Panc1 (cell line): Measurements from ENCODE around the gene TBXAS1. TPM values are rescaled to one million over a fixed set of nuclear protein-coding genes. Genes with fewer than 3 reads are reported as not detected.

ENCODE experiments used
- ATAC-seq: fragments of 200-7000 bp; cut with Tn5 transposase; 2 replicates; pipeline ENCODE4 v1.9.1; 2020; ENCODE audit warnings: mild to moderate bottlenecking, moderate library complexity
- BruUV-seq: library from RNA; stranded (reverse); fragments of 400-500 nt; replicated peaks from 2 replicates; lab custom pipeline; 2021; lab: Mats Ljungman, UMichigan
- CTCF ChIA-PET: fragments of 300-600 bp; sonication (Branson Sonifier 250); formaldehyde crosslinking; loops from one replicate; lab custom pipeline; 2022; ENCODE audit warnings: antibody characterized with exemption; lab: Charles Lee
- POLR2A ChIA-PET: fragments of 300-600 bp; sonication (Branson Sonifier 250); formaldehyde crosslinking; loops from one replicate; lab custom pipeline; 2022; ENCODE audit warnings: antibody characterized with exemption; lab: Charles Lee
- DNase-seq: peaks from one replicate; pipeline ENCODE4 v3.0.0-alpha.2; 2010; ENCODE audit warnings: low read depth, low spot score
- H3K27ac ChIP-seq: 2 replicates; pipeline ENCODE4 v1.5.1; 2011; ENCODE audit warnings: mild to moderate bottlenecking, low read length, inconsistent platforms
- H3K27me3 ChIP-seq: fragments of 200-500 bp; sonication (Bioruptor generic); 2 replicates; pipeline ENCODE4 v1.6.0; 2014; ENCODE audit warnings: low read length, inconsistent platforms; ENCODE audit not compliant: control insufficient read depth, insufficient read depth
- H3K36me3 ChIP-seq: fragments of 200-500 bp; sonication (Bioruptor generic); 2 replicates; pipeline ENCODE4 v1.5.1; 2014; ENCODE audit warnings: inconsistent platforms, mild to moderate bottlenecking, low read length, moderate library complexity; ENCODE audit not compliant: control insufficient read depth, insufficient read depth
- H3K4me1 ChIP-seq: 2 replicates; pipeline ENCODE4 v1.5.1; 2011; ENCODE audit warnings: inconsistent platforms, mild to moderate bottlenecking, low read length, moderate library complexity; ENCODE audit not compliant: control insufficient read depth, insufficient read depth
- H3K4me3 ChIP-seq, 2 experiments: 2 replicates each; pipeline ENCODE4 v1.5.1; 2011 to 2012; ENCODE audit warnings: low read depth in 2 of 2, low read length in 2 of 2, mild to moderate bottlenecking in 2 of 2, inconsistent platforms in 1 of 2, moderate library complexity in 1 of 2
- H3K9me3 ChIP-seq: fragments of 200-500 bp; sonication (Bioruptor generic); 2 replicates; pipeline ENCODE4 v1.5.1; 2014; ENCODE audit warnings: low read depth, mild to moderate bottlenecking, inconsistent platforms, low read length, moderate library complexity; ENCODE audit not compliant: control insufficient read depth, insufficient read depth
- POLR2AphosphoS5 ChIP-seq: IDR thresholded peaks from 2 replicates; pipeline ENCODE4 v1.6.1; 2012; ENCODE audit warnings: mild to moderate bottlenecking, low read depth, low read length, moderate library complexity
- SIN3A ChIP-seq: IDR thresholded peaks from 2 replicates; pipeline ENCODE4 v1.6.1; 2012; ENCODE audit warnings: low read depth, mild to moderate bottlenecking, low read length, moderate library complexity, borderline replicate concordance; ENCODE audit not compliant: insufficient read depth
- TCF7L2 ChIP-seq: IDR thresholded peaks from 2 replicates; pipeline ENCODE4 v1.6.1; 2011; ENCODE audit warnings: mild to moderate bottlenecking, low read depth, low read length, inconsistent platforms
- in situ Hi-C: cut with HindIII; loops from 2 replicates; pipeline ENCODE4 v1.10.0; 2016; ENCODE audit warnings: low sequenced_read_pairs, low pct_unique_long_range_greater_than_20kb
- intact Hi-C: fragments of 100-400 bp; cut with micrococcal nuclease; formaldehyde crosslinking; loops from one replicate; pipeline ENCODE4 v1.10.0; 2022; ENCODE audit not compliant: unreplicated experiment
- total RNA-seq: library from RNA; stranded (reverse); gene quantifications from one replicate; pipeline ENCODE4 v1.2.1, GENCODE V29; 2021; ENCODE audit not compliant: unreplicated experiment
- TF ChIP-seq, protein P1 (sequence below): fragments of 450-650 bp; IDR thresholded peaks from 2 replicates; pipeline ENCODE4 v1.5.1; 2017; ENCODE audit warnings: mild to moderate bottlenecking
- TF ChIP-seq, protein P2 (sequence below), 2 experiments: IDR thresholded peaks; 2 replicates each; pipeline ENCODE4 v1.6.1; 2011 to 2012; ENCODE audit warnings: low read depth in 2 of 2, control low read depth in 1 of 2, low read length in 1 of 2, mild to moderate bottlenecking in 1 of 2, moderate library complexity in 1 of 2; ENCODE audit not compliant: insufficient read depth in 1 of 2

TBXAS1 gene
- total RNA-seq, 1 experiment from 2014 or later = 4.4 TPM

DNA sequence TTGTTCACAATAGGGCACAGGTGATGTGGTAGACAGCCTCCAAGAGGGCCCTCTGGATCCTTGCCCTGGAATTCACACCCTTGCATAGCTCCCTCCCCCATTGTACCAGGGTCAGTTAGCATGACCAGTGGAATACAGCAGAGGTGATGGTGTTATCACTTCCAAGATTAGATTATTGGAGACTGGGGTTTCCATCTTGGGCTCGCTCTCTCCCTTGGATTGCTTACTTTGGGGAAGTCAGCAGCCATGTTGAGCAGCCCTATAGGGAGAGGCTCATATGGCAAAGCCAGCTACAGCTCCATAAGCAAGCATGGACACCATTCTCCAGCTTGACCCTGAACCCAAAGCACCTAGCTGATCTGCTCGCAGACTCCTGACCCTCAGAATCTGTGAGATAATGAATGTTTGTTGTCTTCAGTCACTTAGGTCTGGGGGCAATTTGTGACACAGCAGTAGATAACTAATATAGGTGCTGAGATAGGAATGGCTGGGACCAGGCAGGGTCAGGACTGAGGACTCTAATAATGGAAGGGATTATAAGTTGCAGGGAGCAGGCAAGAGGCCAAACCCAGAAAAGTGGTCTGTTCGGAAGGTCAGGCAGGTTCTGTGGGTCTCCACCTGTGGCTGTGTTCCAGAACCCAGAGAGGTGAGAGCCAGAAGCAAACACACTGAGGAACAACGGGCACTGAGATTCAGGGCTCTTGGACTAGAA is 22.9 kb downstream of the TBXAS1 start:
- TF ChIP-seq, protein P1, sequence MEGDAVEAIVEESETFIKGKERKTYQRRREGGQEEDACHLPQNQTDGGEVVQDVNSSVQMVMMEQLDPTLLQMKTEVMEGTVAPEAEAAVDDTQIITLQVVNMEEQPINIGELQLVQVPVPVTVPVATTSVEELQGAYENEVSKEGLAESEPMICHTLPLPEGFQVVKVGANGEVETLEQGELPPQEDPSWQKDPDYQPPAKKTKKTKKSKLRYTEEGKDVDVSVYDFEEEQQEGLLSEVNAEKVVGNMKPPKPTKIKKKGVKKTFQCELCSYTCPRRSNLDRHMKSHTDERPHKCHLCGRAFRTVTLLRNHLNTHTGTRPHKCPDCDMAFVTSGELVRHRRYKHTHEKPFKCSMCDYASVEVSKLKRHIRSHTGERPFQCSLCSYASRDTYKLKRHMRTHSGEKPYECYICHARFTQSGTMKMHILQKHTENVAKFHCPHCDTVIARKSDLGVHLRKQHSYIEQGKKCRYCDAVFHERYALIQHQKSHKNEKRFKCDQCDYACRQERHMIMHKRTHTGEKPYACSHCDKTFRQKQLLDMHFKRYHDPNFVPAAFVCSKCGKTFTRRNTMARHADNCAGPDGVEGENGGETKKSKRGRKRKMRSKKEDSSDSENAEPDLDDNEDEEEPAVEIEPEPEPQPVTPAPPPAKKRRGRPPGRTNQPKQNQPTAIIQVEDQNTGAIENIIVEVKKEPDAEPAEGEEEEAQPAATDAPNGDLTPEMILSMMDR = no peak
- TF ChIP-seq, protein P2, sequence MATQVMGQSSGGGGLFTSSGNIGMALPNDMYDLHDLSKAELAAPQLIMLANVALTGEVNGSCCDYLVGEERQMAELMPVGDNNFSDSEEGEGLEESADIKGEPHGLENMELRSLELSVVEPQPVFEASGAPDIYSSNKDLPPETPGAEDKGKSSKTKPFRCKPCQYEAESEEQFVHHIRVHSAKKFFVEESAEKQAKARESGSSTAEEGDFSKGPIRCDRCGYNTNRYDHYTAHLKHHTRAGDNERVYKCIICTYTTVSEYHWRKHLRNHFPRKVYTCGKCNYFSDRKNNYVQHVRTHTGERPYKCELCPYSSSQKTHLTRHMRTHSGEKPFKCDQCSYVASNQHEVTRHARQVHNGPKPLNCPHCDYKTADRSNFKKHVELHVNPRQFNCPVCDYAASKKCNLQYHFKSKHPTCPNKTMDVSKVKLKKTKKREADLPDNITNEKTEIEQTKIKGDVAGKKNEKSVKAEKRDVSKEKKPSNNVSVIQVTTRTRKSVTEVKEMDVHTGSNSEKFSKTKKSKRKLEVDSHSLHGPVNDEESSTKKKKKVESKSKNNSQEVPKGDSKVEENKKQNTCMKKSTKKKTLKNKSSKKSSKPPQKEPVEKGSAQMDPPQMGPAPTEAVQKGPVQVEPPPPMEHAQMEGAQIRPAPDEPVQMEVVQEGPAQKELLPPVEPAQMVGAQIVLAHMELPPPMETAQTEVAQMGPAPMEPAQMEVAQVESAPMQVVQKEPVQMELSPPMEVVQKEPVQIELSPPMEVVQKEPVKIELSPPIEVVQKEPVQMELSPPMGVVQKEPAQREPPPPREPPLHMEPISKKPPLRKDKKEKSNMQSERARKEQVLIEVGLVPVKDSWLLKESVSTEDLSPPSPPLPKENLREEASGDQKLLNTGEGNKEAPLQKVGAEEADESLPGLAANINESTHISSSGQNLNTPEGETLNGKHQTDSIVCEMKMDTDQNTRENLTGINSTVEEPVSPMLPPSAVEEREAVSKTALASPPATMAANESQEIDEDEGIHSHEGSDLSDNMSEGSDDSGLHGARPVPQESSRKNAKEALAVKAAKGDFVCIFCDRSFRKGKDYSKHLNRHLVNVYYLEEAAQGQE (IDR thresholded peaks at IDR 0.05; ENCODE audit: insufficient read depth in 1 of 2, low read depth in 2 of 2, low read length in 1 of 2) = no peak
- TF ChIP-seq SIN3A (no peak), TCF7L2 (no peak), POLR2AphosphoS5 (no peak)
- no peak overlapping the region for H3K27ac ChIP-seq
- intact Hi-C loops (no loop called here), in situ Hi-C loops (no loop called here)
- H3K9me3 ChIP-seq = no peaks in the 10 kb centered on the region
- no TSS peak for BruUV-seq
- DNase-seq (no peak), ATAC-seq (no peak)
- no peaks in the 10 kb centered on the region for H3K36me3 ChIP-seq
- POLR2A ChIA-PET = interaction anchor here (0.6 kb wide), 1 partner anchor 58 kb away, joined by 3 read pairs; no protein-coding TSS in a partner anchor
- no peak overlapping the region for H3K4me3 ChIP-seq
- CTCF ChIA-PET = no interaction called here
- no peaks in the 10 kb centered on the region for H3K4me1 ChIP-seq
- H3K27me3 ChIP-seq = no peaks in the 10 kb centered on the region

DNA sequence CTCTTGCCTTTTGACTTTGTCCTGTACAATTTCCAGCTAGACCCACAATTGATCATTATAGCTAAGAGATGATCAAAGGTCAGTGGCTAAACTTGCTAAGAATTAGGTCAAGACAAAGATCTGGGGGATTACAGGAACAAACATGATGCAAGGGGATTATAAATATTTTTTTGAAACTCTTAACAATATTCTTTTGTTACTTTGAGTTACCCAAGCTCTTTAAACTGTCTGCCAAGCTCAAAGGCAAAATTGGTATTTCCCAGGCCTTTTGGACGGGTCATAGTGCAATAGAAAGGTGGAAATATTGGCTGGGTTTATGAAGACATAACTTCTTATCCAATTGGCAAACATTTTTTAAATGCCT is 23.4 kb downstream of the TBXAS1 start:
- CTCF ChIA-PET = no interaction called here
- ATAC-seq = no peak
- Histone ChIP-seq H3K27ac (no peak overlapping the region), H3K27me3 (no peaks in the 10 kb centered on the region), H3K36me3 (no peaks in the 10 kb centered on the region), H3K9me3 (no peaks in the 10 kb centered on the region), H3K4me1 (no peaks in the 10 kb centered on the region), H3K4me3 (no peak overlapping the region)
- TF ChIP-seq, protein P1 = no peak
- TF ChIP-seq, protein P2 (IDR thresholded peaks at IDR 0.05; ENCODE audit: insufficient read depth in 1 of 2, low read depth in 2 of 2, low read length in 1 of 2) = no peak
- no peak for TF ChIP-seq TCF7L2
- TF ChIP-seq SIN3A = no peak
- no peak for TF ChIP-seq POLR2AphosphoS5
- POLR2A ChIA-PET = interaction anchor here (0.6 kb wide), 1 partner anchor 59 kb away, joined by 3 read pairs; no protein-coding TSS in a partner anchor
- in situ Hi-C loops = no loop called here
- intact Hi-C loops = no loop called here
- no TSS peak for BruUV-seq
- DNase-seq = no peak
